HG02884 (cell line): ENCODE measurements around the gene ABHD17B.
"Not testable (repeated sequence)": the region's sequence is repeated elsewhere in the genome, so short reads cannot be mapped to it uniquely, and the experiment has no call there.

Experiments
- ATAC-seq: cut with Tn5 transposase; IDR thresholded peaks from one replicate; pipeline ENCODE4 v1.9.1; 2021; ENCODE audit warnings: mild to moderate bottlenecking, moderate library complexity; ENCODE audit not compliant: unreplicated experiment

ABHD17B gene

DNA sequence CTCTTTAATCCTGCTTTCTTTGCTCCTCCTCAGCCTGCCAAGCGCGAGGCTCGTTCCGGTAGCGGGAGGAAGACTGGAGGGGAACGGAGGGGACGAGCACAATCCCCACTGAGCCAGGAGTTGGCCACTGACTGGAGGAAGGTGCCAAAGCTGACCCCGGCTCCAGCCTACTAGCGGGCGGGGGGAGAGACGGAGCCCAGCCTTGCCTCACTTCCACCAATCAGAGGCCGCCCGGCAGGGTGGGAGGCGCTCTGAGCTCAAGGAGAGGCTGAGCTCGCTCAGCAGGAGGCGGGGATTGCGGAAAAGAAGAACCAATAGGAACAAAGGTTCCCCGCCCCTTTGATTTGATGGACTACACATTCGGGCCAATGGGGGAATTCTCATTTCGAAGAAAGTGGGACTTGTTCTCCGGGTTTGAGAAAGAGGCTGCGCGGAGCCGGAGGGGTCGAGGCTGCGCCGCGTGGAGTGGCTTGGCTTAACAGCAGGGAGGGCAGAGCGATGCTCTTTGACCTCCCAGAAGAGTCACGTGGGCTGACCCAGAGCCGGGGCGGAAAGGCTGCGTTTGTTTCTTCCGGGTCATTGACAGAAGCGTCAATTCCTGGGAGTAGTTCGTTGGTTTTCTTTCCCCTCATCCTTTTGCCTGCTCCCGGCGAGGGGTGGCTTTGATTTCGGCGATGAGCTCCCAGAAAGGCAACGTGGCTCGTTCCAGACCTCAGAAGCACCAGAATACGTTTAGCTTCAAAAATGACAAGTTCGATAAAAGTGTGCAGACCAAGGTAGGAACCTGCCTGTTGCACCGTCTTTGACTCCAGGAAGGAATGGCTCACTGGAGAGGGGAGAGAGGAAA is at the start of gene ABHD17B, which contains the start of gene C9orf85:
Gene ABHD17B, minus strand, starts transcription at position 133 of the 847 bp plus-strand sequence. CDS start 36,113 bp downstream, outside the sequence.
Gene C9orf85, plus strand, starts transcription at position 579 of the 847 bp plus-strand sequence. Its CDS starts 96 bp downstream, at position 675.
- ATAC-seq: peak; percentile 88

DNA sequence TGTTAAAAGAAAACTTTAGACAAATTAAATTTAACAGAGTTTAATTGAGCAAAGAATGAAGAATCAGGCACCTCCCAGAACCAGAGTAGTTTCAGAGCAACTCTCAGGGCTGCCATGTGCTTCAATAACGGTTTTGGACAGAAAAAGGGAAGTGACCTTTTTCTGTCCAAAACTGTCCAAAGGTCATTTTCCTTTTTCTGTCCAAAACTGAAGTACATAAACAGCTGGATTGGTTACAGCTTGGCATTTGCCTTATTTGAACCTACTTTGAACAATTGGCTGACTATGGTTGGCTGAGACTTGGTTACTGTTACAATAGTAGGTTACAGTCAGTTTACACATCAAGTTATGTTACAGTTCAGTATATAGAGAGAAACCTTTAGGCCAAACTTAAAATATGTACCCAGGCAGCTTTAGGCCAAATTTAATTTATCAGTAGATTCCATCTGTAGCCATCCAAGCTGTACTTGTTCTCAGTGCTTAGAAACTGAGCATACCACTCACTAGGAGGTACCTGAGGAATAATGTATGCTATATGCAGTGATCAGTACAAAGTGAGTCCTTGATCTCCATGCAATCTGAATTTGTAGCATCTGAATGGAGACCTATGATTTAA is 44.4 kb upstream of the ABHD17B start:
- ATAC-seq: no peak

DNA sequence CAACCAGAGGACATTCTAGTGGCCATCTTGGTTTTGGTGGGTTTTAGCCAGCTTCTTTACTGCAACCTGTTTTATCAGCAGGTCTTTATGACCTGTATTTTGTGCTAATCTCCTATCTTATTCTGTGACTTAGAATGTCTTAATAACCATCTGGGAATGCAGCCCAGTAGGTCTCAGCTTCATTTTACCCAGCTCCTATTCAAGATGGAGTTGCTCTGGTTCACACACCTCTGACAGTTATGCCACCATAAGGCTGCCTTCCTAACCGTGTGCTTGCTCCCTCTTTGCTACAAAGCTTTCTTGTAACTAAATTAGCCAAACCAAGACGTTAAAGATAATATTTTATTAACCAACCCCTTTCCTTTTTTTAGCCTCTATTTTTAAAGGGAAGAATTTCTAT is 43.7 kb upstream of the ABHD17B start:
- ATAC-seq: not testable (repeated sequence)

DNA sequence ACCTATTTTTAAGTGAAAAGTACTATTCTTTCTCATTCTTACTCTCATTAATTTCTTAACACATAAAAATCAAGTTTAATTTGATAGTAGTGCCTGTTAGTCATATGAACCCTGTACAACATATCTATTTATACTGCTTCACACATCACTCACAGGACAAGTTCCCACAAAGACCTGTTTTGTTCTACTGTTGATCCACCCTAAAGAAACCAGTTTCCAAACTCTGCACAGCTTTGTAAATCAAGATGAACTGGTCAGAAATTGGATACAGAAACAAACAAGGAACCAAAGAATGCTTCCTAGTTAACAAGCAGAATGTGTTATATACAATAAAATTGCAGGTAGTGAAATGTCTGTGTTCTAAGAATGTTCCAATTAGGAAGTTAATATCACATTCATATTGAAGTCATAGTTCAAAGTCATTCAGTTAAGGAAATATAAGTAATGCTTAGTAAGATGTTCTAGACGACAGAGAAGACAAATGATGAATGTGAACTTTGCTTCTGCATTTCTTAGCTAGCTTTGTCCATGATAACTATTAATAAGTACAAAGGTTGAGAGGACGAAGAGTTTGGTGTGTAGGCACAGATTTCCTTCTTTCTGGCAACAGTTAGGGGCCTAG is 33.9 kb upstream of the ABHD17B start:
- ATAC-seq: no peak

DNA sequence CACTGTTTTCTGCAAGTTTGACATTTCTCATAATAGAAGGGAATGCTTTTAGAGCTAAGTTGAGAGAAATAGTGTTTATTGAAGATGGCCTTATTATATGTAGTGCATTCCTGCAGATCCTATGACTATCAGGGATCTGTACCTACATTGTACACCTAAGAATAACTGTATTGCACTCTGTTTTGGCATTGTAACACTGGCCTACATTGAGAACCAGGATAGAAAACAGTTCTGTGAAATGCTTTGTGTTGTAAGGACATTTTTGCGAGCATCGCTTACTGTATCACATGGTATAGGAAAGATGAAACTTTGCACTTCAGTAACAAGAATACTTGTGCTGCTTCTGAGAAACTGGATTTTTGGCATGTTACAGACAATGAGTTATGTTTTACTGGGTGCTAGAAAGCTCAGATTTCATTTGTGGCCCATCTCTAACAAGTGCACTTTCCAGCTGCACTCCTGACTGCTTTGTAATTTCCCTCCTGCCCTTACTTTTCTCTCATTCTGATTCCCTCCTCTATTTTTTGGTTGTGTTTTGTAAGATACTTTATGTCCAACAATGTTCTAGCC is 31.1 kb upstream of the ABHD17B start:
- ATAC-seq: no peak

DNA sequence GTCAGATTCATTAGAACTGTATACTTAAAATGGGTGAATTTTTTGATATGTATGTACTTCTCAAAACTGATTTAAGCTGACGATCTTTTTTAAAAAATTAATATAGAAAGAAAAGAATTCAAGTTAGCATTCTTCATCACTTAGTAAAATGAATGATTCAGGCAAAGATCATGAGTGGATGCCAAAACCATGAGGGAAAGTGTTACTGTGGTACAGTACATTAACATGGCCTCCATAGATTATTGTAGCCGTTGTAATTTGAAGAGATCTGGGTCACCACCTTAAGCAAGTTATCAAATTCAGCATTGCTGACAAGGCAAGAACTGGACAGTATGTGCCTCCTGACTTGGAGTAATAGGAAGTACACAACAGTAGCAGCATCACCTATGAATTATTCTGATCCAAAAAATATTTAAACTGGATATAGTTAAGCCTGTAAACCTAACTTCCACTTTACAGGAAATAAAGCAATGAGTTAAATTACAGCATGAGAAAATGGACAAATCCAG is 30.1 kb upstream of the ABHD17B start:
- ATAC-seq: no peak

DNA sequence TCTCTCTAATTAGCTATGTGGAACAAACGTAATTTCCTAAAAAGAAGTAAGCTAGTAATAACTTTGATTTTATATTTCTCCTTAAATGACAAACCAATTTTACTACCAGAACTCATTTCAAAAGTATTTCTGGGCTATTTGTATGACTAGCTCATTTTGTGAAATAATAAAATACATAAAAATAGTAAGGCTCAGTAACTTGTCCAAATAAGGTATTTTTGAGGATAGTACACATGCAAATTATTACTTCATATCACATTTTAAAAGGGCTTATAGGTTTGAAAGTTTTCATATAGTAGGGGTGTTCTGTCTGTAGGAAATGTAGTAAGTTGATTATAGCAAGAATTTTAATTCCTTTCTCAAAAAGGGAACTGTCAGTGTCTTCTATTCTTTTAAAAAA is 26.9 kb upstream of the ABHD17B start:
- no peak for ATAC-seq

DNA sequence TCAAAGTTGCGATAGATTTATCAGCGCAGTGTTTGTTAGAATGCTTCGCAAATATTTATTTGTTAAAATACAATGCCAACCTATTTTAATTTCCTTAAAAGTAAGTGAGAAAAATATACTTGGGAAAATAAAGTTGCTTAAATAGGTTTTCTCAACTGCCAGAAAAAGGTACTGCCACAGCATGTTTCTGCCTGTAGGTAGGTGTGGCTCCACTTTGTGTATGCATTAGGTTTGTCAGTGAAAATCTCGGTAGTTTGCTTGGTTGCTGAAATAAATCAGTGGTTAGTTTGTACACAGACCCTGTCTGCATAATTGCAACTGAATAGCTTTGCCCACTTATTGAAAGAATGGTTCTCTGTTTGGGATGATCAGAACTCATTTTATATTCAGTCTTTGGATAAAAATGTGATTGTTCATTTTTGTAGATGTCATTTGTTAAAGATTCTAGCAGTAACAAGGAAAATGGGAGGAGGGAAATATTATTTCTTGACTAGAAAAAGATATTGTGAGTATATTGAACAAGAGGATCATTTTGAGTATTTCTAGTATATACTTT is 26.2 kb upstream of the ABHD17B start:
- ATAC-seq: no peak

DNA sequence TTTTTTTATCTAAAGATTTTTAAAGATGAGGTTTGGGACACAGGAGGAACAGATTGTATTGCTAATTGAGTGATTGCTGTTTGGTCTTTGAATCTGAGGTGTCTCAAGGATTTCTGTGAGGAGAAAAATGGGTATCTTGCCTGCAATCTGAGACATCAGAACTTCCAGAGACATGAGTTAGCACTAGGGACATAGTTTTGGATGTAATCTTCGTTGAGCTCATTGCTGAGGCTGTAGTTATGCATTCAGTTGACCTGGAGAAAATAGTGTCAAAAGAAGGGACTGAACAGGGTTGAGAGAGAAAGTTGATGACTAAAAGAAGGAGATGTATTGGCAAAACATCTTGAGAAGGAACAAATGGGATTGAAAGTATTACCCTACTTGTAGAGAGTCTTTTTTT is 25.1 kb upstream of the ABHD17B start:
- no peak for ATAC-seq

DNA sequence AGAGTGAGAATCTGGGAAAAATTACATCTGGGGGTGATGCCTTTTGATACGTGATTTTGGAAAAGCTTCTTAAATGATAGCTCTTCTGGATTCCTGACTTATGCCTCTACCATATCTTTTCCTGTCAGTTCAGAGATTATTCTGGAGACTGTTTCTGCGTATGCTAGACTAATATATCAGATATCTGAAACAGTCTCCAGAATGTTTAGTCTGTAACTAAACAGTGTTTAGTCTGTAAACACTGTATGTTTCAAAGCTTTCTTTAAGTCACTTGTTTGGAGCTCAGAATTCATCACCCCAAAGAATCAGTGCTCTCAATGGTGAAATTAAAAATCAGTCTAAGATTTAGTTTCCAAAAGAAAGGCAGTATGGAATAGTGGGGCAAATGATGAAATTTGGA is 20.2 kb upstream of the ABHD17B start:
- no peak for ATAC-seq

DNA sequence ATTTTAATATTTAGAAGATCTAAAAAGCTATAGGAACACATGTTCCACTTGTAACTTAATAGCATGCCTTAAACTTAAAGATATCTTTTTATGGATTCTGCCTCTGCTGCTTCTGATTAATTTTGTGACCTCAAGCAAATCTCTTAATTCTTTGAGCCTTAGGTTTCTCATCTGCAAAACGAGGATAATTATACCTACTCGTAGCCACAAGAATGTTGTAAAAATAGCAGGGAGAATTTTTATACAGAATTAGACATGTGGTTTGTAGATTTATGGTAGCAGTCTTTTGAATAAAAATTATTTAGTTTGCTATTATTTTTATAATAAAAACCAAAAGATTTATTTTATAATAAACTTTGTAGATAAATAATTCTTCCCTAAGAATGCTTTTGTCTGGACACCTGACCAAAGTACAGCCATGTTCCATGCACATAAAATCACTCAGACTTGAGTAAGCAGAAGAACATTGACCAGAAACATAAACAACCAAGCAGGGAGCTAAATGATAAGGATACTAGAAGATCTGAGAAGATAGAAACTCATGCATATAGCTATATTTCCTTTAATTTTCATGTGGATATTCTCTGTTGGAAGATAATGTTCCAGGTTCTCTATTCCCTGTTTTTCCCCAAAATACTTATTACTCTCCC is 18.9 kb upstream of the ABHD17B start:
- no peak for ATAC-seq

DNA sequence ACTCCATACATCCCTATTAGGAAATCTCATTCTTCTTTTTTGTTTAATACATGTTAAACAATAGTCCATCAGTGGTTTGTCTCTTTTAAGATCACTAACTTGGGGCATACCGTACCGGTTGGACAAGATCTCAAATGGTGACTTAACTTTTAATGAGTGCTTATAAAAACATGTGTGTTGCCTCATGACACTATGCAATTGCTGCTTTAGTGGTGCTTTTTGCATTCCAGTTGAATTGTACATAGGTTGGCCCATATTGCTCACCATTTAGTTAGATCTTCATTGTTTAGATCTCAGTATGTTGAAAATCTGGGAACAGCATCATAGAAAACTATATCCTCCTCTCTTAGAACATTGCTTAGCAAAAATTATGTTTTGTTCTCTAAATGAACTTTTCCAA is 18.2 kb upstream of the ABHD17B start:
- no peak for ATAC-seq

DNA sequence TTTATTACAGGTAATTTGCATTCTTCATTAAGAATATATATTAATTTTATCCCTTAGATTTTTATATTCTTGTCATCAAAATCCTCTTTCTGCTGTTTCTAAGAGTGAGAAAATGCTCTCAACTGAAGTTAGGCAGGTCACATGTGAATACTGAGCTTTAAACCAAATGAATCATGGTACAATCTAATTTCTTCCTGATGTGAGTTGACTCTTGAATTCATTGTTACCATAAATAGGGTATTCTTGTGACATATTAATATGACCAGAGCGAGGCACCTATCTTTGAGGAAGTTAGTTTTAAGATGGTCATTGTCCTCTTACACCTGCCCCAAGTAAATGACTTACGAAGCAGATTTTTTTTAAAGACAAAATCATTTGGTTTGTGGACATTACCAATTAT is 17.8 kb upstream of the ABHD17B start:
- ATAC-seq: no peak

DNA sequence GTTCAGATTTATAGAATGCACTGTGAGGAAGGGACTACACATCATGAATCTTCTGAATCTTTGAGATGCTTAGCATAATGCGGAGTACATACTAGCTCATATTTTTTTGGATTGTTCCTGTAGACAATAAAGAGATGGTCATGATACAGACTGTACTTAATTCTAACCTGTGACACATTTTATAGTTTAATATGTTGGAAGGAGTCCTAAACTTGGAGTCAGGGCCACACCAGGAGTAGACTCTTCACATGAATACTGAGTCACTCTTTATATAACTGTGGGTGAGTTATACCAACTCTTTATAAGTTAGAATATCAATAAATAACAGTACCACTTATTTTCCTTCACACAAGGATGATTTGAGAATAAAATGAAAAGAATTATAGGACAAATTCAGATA is 17.4 kb upstream of the ABHD17B start:
- no peak for ATAC-seq

DNA sequence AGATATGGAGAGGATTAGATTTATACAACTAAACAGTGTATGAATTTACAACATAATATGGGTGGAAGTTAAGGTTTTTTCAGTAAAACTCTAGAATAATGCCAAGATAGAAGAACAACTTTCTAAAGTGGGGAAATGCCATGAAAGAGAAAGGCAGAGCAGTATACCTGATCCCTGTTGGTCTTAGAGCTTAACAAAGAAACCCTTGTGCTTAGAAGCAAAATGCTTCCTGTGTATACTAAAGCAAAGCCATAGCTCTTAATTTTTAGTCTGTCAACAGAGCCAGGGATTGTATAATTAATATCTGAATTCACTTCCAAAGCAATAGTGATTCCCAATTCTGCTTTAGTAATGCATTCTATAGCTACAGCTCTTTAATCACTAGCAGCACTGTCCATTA is 14.8 kb upstream of the ABHD17B start:
- no peak for ATAC-seq

DNA sequence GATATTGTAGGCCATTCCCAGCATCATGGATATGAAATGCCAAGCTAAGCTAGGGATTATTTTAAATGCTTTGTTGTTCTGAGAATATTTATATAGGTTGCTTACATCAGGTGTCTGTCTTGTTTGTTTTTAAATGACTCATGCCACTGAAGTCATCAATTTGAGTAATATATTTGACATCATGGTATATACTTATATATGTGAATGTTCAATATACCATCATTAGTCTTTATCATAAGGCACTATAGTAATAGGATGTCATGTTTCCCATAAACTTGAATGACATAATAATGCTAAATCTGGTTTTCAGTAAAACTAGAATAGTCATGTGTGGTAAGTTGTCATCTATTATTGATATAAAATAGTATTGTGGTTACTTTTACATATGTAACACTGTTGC is 13.6 kb upstream of the ABHD17B start:
- ATAC-seq: no peak

DNA sequence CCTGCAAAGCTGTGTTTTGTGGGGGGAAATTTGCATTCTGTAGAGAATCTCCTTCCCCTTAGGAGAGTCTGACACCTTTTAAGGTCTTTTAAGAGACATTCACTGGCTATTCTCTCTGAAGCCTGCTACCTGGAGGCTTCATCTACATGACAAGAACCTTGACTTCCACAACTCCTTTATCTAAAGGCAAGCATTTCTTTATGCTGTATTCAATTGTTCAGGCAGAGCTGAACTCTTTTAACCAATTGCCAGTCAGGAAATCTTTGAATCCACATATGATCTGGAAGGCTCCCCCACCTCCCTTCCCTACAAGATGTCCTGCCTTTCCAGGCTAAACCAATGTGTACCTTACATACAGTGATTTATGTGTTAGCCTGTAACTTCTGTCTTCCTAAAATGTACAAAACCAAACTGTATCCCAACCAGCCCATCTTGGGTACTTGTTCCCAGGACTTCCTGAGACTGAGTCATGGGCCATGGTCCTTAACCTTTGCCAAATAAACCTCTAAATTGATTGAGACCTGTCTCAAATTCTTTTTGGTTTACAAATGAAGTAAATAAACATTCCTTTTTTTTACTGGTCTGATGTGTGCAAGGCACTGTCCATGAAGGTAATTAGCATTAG is 10.3 kb upstream of the ABHD17B start:
- ATAC-seq: no peak

DNA sequence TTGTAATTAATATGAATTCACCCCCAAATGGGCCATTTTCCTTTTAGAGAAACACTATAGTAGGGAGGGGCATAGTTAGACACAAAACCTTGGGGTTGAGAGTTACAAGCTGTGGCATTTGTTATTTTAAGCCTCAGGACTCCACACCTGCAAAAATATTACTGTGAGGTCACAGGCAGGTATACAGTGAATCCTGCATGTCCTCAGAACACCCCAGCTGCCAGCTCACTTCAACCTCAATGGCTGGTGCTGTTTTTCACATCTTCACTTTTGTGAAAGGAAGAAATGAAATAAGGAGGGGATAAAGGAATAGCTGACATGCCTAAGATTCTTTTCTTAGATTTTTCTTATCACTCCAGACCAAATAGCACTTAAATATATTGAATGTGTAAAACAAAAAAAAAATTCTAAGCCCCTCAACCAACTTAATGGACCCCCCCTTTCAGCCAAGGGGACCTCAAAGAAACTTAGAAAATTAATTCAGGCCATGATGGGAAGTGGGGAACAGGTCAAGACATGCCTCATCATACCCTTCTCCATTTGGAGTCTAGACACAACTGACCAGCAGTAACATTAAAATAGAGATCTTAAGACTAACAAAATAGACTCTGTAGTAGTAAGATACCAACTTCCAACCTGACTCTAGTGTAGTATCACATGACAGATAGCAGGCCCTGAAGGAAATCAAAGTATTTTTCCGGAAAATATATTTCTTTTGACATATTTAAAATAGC is 9.6 kb upstream of the ABHD17B start:
- ATAC-seq: no peak

DNA sequence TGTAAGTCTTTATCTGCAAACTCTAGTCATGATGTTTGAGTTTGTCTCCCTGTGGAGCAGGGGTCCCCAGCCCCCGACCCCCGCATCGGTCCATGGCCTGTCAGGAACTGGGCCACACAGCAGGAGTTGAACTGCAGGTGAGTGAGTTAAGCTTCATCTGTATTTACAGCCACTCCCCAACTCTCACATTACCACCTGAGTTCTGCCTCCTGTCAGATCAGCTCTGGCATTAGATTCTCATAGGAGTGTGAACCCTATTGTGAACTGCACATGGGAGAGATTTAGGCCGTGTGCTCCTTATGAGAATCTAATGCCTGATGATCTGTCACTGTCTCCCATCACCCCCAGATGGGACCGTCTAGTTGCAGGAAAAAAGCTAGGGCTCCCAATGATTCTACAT is 7.4 kb upstream of the ABHD17B start:
- ATAC-seq: no peak
